Colonic mucosa (tissue), 4 donors: ENCODE measurements around the gene TRIM67. TPM values are rescaled to one million over a fixed set of nuclear protein-coding genes. Genes with fewer than 3 reads are reported as not detected.

Experiments used
- DNase-seq: peaks from one replicate; pipeline ENCODE4 v3.0.0-alpha.2; 2020
- H3K27ac ChIP-seq: fragments of 200-600 bp; one replicate; pipeline ENCODE4 v1.8.0; 2021
- H3K27me3 ChIP-seq: fragments of 200-600 bp; one replicate; pipeline ENCODE4 v1.8.0; 2021
- H3K36me3 ChIP-seq: fragments of 200-600 bp; one replicate; pipeline ENCODE4 v1.8.0; 2021
- H3K4me1 ChIP-seq: fragments of 200-600 bp; one replicate; pipeline ENCODE4 v1.8.0; 2021; ENCODE audit warnings: mild to moderate bottlenecking
- H3K4me3 ChIP-seq: fragments of 200-600 bp; one replicate; pipeline ENCODE4 v1.8.0; 2021
- H3K9ac ChIP-seq, 2 donors: one replicate each; pipeline ENCODE4 v1.7.0; 2013; ENCODE audit warnings: control low read depth in 2 of 2, low read depth in 2 of 2, low read length in 2 of 2
- H3K9me3 ChIP-seq: fragments of 200-600 bp; one replicate; pipeline ENCODE4 v1.8.0; 2021
- intact Hi-C: fragments of 100-400 bp; cut with DNase I; formaldehyde crosslinking; loops from one replicate; pipeline ENCODE4 v1.14.1; 2022
- total RNA-seq, 2 donors: library from RNA; stranded (reverse); fragmentation: NEBNext Ultra II Directional in 1 of 2; extraction: Animal tissue kit (Norgen Biotek cat#: 25700) in 1 of 2; gene quantifications; one replicate each; pipeline ENCODE4 v1.2.1, GENCODE V29; 2021
- TF ChIP-seq, protein P1 (sequence below): fragments of 200-600 bp; IDR thresholded peaks from one replicate; pipeline ENCODE4 v1.8.0; 2022; ENCODE audit warnings: antibody characterized with exemption, mild to moderate bottlenecking
- donor health status: healthy.
- donor health status: DM: no; HTN: no; CAD: no.
- donor health status: DM: no; HTN: no; CAD: no.

TRIM67 gene
- total RNA-seq, 2 donors from 2014 or later, result 0.03 TPM; not detected in 1

DNA sequence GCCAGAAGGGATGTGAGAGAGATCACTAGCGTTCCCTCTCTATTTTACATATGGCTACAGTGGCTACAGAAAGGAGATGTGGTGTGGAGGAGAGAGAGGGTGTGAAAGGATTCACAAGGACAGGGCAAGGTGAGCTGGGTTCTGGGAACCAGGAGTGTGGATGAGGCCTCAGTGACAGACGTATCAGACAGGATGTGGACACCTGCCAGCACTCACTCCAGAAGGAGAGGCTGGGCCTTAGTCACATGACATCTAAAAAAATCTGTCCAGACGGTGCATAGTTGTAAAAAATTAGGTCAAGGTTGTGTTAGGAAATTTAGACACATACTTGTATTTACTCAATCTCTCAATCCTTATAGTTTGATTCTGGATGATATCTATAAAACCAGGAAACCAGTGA is 10.6 kb downstream of the TRIM67 start:
- TF ChIP-seq, protein P1, sequence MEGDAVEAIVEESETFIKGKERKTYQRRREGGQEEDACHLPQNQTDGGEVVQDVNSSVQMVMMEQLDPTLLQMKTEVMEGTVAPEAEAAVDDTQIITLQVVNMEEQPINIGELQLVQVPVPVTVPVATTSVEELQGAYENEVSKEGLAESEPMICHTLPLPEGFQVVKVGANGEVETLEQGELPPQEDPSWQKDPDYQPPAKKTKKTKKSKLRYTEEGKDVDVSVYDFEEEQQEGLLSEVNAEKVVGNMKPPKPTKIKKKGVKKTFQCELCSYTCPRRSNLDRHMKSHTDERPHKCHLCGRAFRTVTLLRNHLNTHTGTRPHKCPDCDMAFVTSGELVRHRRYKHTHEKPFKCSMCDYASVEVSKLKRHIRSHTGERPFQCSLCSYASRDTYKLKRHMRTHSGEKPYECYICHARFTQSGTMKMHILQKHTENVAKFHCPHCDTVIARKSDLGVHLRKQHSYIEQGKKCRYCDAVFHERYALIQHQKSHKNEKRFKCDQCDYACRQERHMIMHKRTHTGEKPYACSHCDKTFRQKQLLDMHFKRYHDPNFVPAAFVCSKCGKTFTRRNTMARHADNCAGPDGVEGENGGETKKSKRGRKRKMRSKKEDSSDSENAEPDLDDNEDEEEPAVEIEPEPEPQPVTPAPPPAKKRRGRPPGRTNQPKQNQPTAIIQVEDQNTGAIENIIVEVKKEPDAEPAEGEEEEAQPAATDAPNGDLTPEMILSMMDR, result no peak
- Histone ChIP-seq H3K27me3 (no peaks in the 10 kb centered on the region), H3K4me1 (no peaks in the 10 kb centered on the region), H3K9ac (no peak overlapping the region), H3K4me3 (no peak overlapping the region), H3K36me3 (no peaks in the 10 kb centered on the region), H3K9me3 (no peaks in the 10 kb centered on the region), H3K27ac (no peak overlapping the region)
- intact Hi-C loops, result no loop called here
- DNase-seq, result no peak

DNA sequence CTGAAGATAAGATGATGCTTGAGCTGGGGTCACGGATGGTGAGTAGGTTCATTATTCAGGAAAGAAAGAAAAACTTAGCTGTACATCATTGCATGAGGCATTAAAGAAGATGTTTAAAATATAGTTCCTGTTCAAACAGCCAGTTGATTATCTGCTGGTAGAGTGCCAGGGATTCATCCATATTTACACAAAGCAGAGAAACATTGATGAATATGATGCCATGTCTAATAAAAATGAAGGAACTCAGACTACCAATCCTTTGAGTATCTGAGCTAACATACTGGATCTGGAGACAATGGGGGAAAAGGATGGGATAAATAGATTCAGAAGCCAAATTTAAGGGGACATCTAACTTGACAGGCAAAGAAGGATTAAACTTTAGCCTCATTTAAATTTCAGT is 14.6 kb downstream of the TRIM67 start:
- Histone ChIP-seq H3K27me3 (no peaks in the 10 kb centered on the region), H3K9ac (no peak overlapping the region), H3K4me1 (no peaks in the 10 kb centered on the region), H3K36me3 (no peaks in the 10 kb centered on the region), H3K27ac (no peak overlapping the region), H3K4me3 (no peak overlapping the region), H3K9me3 (no peaks in the 10 kb centered on the region)
- TF ChIP-seq, protein P1, result no peak
- intact Hi-C loops, result no loop called here
- DNase-seq, result no peak

- no peak overlapping the region for H3K27ac ChIP-seq
- TF ChIP-seq, protein P1, result no peak
- intact Hi-C loops, result no loop called here
- H3K4me3 ChIP-seq, result no peak overlapping the region
- no peak for DNase-seq
- no peaks in the 10 kb centered on the region for H3K36me3 ChIP-seq
- no peaks in the 10 kb centered on the region for H3K4me1 ChIP-seq
- no peak overlapping the region for H3K9ac ChIP-seq
- H3K27me3 ChIP-seq, result no peaks in the 10 kb centered on the region
- no peaks in the 10 kb centered on the region for H3K9me3 ChIP-seq
Measured at GRCh38 chr1:231177226-231177625, 15.4 kb downstream of the TRIM67 start.

- Histone ChIP-seq H3K27ac (no peak overlapping the region), H3K4me1 (no peaks in the 10 kb centered on the region), H3K27me3 (no peaks in the 10 kb centered on the region), H3K4me3 (no peak overlapping the region), H3K9me3 (no peaks in the 10 kb centered on the region), H3K9ac (no peak overlapping the region), H3K36me3 (no peaks in the 10 kb centered on the region)
- DNase-seq, result no peak
- intact Hi-C loops, result no loop called here
- TF ChIP-seq, protein P1, result no peak
Measured at GRCh38 chr1:231177936-231178335, 16.1 kb downstream of the TRIM67 start.

DNA sequence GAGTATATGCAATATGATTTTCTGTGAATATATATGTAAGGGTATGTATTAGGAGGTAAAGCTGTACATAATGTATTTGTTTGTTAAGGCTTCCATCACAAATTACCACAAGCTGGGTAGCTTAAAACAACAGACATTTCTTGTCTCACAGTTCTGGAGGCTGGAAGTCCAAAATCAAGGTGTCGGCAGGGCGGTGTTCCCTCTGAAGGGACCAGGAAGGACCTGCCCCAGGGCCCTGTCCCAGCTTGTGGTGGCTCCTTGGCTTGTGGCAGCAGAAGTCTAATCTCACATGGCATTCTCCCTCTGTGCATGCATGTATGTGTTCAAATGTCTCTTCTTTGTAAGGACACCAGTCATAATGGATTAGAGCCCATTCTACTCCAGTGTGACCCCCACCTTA is 17.1 kb downstream of the TRIM67 start:
- Histone ChIP-seq H3K36me3 (no peaks in the 10 kb centered on the region), H3K9ac (no peak overlapping the region), H3K9me3 (no peaks in the 10 kb centered on the region), H3K27me3 (no peaks in the 10 kb centered on the region), H3K27ac (no peak overlapping the region), H3K4me1 (no peaks in the 10 kb centered on the region), H3K4me3 (no peak overlapping the region)
- TF ChIP-seq, protein P1, result no peak
- DNase-seq, result no peak
- intact Hi-C loops, result no loop called here

DNA sequence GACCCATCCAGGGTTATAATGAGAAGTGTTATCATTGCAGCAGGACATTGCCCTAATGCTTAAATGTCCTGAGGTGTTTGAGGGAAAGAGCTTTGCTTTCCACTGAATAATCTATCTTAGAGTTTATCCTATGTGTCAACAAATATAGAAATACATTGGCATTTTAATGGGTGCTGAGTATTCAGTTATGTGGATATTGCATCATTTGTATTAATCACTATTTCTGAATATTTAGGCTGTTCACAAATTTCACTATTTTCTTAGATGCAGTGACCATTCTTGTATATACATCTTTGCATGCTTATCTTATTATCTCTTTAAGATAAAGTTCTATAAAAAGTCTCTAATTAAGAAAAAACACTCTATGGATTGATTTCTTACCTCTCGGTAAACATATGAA is 18.2 kb downstream of the TRIM67 start:
- no peaks in the 10 kb centered on the region for H3K9me3 ChIP-seq
- no peaks in the 10 kb centered on the region for H3K27me3 ChIP-seq
- DNase-seq, result no peak
- no peaks in the 10 kb centered on the region for H3K4me1 ChIP-seq
- H3K4me3 ChIP-seq, result no peak overlapping the region
- intact Hi-C loops, result no loop called here
- no peak overlapping the region for H3K9ac ChIP-seq
- no peaks in the 10 kb centered on the region for H3K36me3 ChIP-seq
- no peak overlapping the region for H3K27ac ChIP-seq
- TF ChIP-seq, protein P1, result no peak
